ENCODE results near the gene WASF3. TPM values are rescaled to one million over a fixed set of nuclear protein-coding genes. Genes with fewer than 3 reads are reported as not detected.

Gene WASF3, protein sequence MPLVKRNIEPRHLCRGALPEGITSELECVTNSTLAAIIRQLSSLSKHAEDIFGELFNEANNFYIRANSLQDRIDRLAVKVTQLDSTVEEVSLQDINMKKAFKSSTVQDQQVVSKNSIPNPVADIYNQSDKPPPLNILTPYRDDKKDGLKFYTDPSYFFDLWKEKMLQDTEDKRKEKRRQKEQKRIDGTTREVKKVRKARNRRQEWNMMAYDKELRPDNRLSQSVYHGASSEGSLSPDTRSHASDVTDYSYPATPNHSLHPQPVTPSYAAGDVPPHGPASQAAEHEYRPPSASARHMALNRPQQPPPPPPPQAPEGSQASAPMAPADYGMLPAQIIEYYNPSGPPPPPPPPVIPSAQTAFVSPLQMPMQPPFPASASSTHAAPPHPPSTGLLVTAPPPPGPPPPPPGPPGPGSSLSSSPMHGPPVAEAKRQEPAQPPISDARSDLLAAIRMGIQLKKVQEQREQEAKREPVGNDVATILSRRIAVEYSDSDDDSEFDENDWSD
- total RNA-seq: 10 to 100 TPM in 1 of 4 donors, 1 to 10 TPM in 3; 1.4 to 13.9 (median 2.8) TPM

DNA sequence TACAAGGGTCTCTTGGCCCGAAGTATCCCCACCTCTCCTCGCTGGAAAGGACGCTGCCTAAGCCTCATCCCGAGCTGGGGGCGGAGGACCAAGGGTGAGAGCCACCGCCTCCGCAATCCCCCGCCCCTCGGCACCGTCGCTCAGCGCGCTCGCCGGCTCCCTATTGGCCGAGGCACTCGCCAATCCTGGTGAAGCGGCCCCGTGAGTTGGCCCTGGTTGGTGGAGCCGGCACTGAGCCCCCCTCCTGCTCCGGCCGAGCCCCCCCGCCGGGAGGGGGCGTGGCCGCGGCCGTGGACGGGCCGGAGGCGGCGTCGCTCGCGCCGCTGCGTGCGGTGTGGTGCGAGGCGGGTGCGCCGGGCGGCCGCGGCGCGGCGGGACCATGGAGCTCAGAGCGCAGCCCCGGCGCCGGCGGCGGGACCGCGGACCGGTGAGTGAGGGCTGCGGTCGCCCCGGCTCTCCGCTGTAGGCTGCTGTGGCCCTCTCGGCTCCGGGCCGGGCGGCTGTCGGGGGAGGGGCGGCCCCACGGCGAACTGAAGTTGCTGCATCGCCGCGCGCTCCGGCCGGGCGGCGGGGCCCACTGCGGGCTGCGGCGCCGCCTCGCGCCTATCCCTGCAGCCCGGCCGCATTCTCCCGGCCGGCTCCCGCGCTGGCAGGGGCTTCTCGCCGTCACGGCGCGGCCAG lies at the start of gene WASF3:
Gene WASF3 (plus strand): TSS at position 291 of the 681 bp plus-strand sequence. CDS start 84,588 bp downstream, outside the sequence.
- Histone ChIP-seq H3K9me3 (no peaks in the 10 kb centered on the region), H3K4me1 (peaks cover 2 to 27% (median 7%) of the 10 kb centered on the region in 3 donors), H3K27ac (peak within 1 kb of the TSS; percentile 19 to 85 (median 71)), H3K36me3 (no peaks in the 10 kb centered on the region), H3K4me3 (peak within 1 kb of the TSS; percentile 57 to 86 (median 76)), H3K27me3 (peaks cover 0 to 23% (median 0%) of the 10 kb centered on the region in 4 donors)
- 0% methylated on average over 7 of the region's 94 CpGs for WGBS, 2 donors
- DNase-seq: no peak
- intact Hi-C loops (cut with DNase I): loop anchor here (5.0 kb wide), 1 partner anchor 370 kb away; no protein-coding TSS in a partner anchor
- TF ChIP-seq, protein P1, sequence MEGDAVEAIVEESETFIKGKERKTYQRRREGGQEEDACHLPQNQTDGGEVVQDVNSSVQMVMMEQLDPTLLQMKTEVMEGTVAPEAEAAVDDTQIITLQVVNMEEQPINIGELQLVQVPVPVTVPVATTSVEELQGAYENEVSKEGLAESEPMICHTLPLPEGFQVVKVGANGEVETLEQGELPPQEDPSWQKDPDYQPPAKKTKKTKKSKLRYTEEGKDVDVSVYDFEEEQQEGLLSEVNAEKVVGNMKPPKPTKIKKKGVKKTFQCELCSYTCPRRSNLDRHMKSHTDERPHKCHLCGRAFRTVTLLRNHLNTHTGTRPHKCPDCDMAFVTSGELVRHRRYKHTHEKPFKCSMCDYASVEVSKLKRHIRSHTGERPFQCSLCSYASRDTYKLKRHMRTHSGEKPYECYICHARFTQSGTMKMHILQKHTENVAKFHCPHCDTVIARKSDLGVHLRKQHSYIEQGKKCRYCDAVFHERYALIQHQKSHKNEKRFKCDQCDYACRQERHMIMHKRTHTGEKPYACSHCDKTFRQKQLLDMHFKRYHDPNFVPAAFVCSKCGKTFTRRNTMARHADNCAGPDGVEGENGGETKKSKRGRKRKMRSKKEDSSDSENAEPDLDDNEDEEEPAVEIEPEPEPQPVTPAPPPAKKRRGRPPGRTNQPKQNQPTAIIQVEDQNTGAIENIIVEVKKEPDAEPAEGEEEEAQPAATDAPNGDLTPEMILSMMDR (IDR thresholded peaks at IDR 0.05): no peak
- TF ChIP-seq POLR2A (IDR thresholded peaks at IDR 0.05): peak in 1 of 4 donors; percentile 28

DNA sequence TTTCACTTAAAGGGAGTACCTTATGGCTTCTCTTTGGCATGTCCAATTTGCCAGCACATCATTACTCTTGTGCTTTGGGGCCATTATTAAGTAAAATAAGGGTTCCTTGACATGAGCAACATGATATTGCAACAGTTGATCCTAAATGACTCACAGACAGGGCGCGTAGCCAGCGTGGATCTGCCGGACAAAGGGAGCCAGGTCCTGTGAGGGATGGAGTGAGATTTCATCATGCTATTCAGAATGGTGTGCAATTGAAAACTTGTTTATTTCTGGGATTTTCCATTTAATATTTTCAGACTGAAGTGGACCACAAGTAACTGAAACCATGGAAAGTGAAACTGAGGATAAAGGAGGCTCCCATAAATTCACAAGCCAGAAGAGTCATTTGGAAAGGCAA lies 48.6 kb upstream of the WASF3 start:
- Histone ChIP-seq H3K4me3 (no peak overlapping the region), H3K27me3 (no peaks in the 10 kb centered on the region), H3K9me3 (no peaks in the 10 kb centered on the region), H3K36me3 (no peaks in the 10 kb centered on the region), H3K4me1 (no peaks in the 10 kb centered on the region), H3K27ac (peak overlapping the region in 1 of 4 donors; percentile 31)
- TF ChIP-seq, protein P1 (IDR thresholded peaks at IDR 0.05): no peak
- TF ChIP-seq POLR2A (IDR thresholded peaks at IDR 0.05): no peak
- WGBS, 2 donors: 30 to 43% methylated on average over 4 of the region's 4 CpGs
- intact Hi-C loops (cut with DNase I): no loop called here
- no peak for DNase-seq

GRCh38 chr13:26509491-26509890 lies 48.0 kb upstream of the WASF3 start:
- no peak for DNase-seq
- H3K27me3 ChIP-seq: no peaks in the 10 kb centered on the region
- H3K36me3 ChIP-seq: no peaks in the 10 kb centered on the region
- intact Hi-C loops (cut with DNase I): no loop called here
- 92 to 93% methylated on average over 10 of the region's 10 CpGs for WGBS, 2 donors
- peak overlapping the region in 2 of 4 donors; percentile 15 to 31 for H3K27ac ChIP-seq
- no peak overlapping the region for H3K4me3 ChIP-seq
- H3K4me1 ChIP-seq: no peaks in the 10 kb centered on the region
- no peak for TF ChIP-seq POLR2A (IDR thresholded peaks at IDR 0.05)
- TF ChIP-seq, protein P1 (IDR thresholded peaks at IDR 0.05): no peak
- no peaks in the 10 kb centered on the region for H3K9me3 ChIP-seq

GRCh38 chr13:26513931-26514330 lies 43.6 kb upstream of the WASF3 start:
- DNase-seq: no peak
- Histone ChIP-seq H3K27ac (no peak overlapping the region), H3K9me3 (no peaks in the 10 kb centered on the region), H3K27me3 (peaks cover 0 to 8% (median 0%) of the 10 kb centered on the region in 4 donors), H3K4me1 (no peaks in the 10 kb centered on the region), H3K36me3 (no peaks in the 10 kb centered on the region), H3K4me3 (no peak overlapping the region)
- no peak for TF ChIP-seq POLR2A (IDR thresholded peaks at IDR 0.05)
- TF ChIP-seq, protein P1 (IDR thresholded peaks at IDR 0.05): no peak
- WGBS, 2 donors: 66% methylated on average over 6 of the region's 6 CpGs
- intact Hi-C loops (cut with DNase I): no loop called here

DNA sequence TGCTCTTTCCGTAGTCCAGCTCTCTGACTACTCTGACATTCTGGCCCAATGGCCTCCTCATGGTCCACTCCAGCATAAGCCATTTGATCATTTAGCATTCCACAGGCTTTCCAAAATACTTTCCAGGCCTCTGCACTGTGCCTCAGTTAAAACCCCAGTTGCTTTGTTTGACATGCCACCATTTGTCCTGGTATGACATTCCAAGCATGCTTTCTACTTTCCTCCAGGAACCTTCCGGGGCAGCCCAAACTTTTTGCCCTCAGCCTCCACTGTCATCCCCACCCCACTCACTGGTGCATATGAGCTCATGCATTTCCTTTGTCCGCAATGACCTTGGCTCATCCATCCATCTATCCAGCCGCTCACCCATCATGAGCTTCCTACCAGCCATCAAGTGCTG lies 41.8 kb upstream of the WASF3 start:
- H3K4me1 ChIP-seq: no peaks in the 10 kb centered on the region
- intact Hi-C loops (cut with DNase I): no loop called here
- H3K4me3 ChIP-seq: no peak overlapping the region
- TF ChIP-seq, protein P1 (IDR thresholded peaks at IDR 0.05): no peak
- no peak for TF ChIP-seq POLR2A (IDR thresholded peaks at IDR 0.05)
- no peak for DNase-seq
- H3K9me3 ChIP-seq: no peaks in the 10 kb centered on the region
- H3K27ac ChIP-seq: no peak overlapping the region
- no peaks in the 10 kb centered on the region for H3K36me3 ChIP-seq
- peaks cover 0 to 14% (median 0%) of the 10 kb centered on the region in 4 donors for H3K27me3 ChIP-seq
- WGBS, 2 donors: 63 to 70% methylated on average over 3 to 4 of the region's 4 CpGs

All from esophagus squamous epithelium (tissue), 5 donors.